HCT116 (cell line): ENCODE measurements around the gene ATP6V1B1.

Experiments
- CEBPB ChIP-seq: IDR thresholded peaks from 2 replicates; pipeline ENCODE4 v1.6.1; 2012; ENCODE audit warnings: low read depth
- CTCF ChIP-seq, 3 experiments: fragments of 200-600 bp in 1 of 3; sonication (generic) in 1 of 3; IDR thresholded peaks in 2 of 3; conservative IDR thresholded peaks in 1 of 3; 2 replicates each; pipeline ENCODE4 v1.5.1; 2012 to 2017; ENCODE audit warnings: low read depth in 2 of 3, low read length in 2 of 3, antibody characterized with exemption in 1 of 3, borderline replicate concordance in 1 of 3, control low read depth in 1 of 3, mild to moderate bottlenecking in 1 of 3, mixed read lengths in 1 of 3, mixed run types in 1 of 3, moderate library complexity in 1 of 3; ENCODE audit not compliant: insufficient read depth in 1 of 3
- EZH2 ChIP-seq: fragments of 200-600 bp; sonication (generic); IDR thresholded peaks from 2 replicates; pipeline ENCODE4 v1.6.1; 2017; ENCODE audit warnings: antibody characterized with exemption, mixed run types
- MAX ChIP-seq: IDR thresholded peaks from 2 replicates; pipeline ENCODE4 v1.6.1; 2012
- POLR2A ChIP-seq: IDR thresholded peaks from 2 replicates; pipeline ENCODE4 v1.7.0; 2011; ENCODE audit warnings: borderline replicate concordance; ENCODE audit not compliant: insufficient read depth, insufficient read length; ENCODE audit errors: extremely low read depth
- YY1 ChIP-seq: IDR thresholded peaks from 2 replicates; pipeline ENCODE4 v1.6.1; 2011; ENCODE audit warnings: low read length, low read depth, moderate library complexity, mild to moderate bottlenecking; ENCODE audit not compliant: insufficient replicate concordance; ENCODE audit errors: extremely low read depth
- ZFX ChIP-seq: fragments of 450-650 bp; IDR thresholded peaks from 2 replicates; pipeline ENCODE4 v1.6.1; 2017

- TF ChIP-seq YY1 (no peak), CEBPB (no peak), POLR2A (no peak), CTCF (IDR thresholded peaks at IDR 0.05 in 2 of 3, conservative IDR thresholded peaks at IDR 0.05 in 1 of 3; ENCODE audit: borderline replicate concordance in 1 of 3, insufficient read depth in 1 of 3, low read depth in 2 of 3, low read length in 2 of 3) (no peak), MAX (no peak), EZH2 (no peak), ZFX (no peak)
Measured at GRCh38 chr2:70942396-70943204, 6.9 kb downstream of the ATP6V1B1 start.
